Fibroblast of the aortic adventitia (primary cell): Measurements from ENCODE around the gene SPATA33. TPM values are rescaled to one million over a fixed set of nuclear protein-coding genes. Genes with fewer than 3 reads are reported as not detected.
A peak's percentile ranks its signal among the peaks of the same experiment; 100 is the strongest.

Source experiments
- DNase-seq: peaks from one replicate; pipeline ENCODE4 v3.0.0-alpha.2; 2010; ENCODE audit warnings: low read depth
- H3K4me3 ChIP-seq: 2 replicates; pipeline ENCODE4 v1.5.1; 2011; ENCODE audit warnings: low read depth, mild to moderate bottlenecking, control low read depth, low read length, moderate library complexity
- CTCF ChIP-seq: IDR thresholded peaks from 2 replicates; pipeline ENCODE4 v1.5.1; 2011; ENCODE audit warnings: mild to moderate bottlenecking, low read length, control low read depth, inconsistent platforms; ENCODE audit not compliant: insufficient read depth
- total RNA-seq: library from RNA; depleted of rRNA; stranded (reverse); fragments of >200 nt; gene quantifications from 2 replicates; pipeline ENCODE4 v1.2.3, GENCODE V29; 2012; ENCODE audit warnings: low replicate concordance

The SPATA33 gene
- total RNA-seq, 1 donor, result 6.1 TPM

- peak; percentile 58 for TF ChIP-seq CTCF
- DNase-seq, result peak; percentile 96
- H3K4me3 ChIP-seq, result peak overlapping the region; percentile 80
Measured at GRCh38 chr16:89700100-89700648, 42.5 kb downstream of the SPATA33 start.

DNA sequence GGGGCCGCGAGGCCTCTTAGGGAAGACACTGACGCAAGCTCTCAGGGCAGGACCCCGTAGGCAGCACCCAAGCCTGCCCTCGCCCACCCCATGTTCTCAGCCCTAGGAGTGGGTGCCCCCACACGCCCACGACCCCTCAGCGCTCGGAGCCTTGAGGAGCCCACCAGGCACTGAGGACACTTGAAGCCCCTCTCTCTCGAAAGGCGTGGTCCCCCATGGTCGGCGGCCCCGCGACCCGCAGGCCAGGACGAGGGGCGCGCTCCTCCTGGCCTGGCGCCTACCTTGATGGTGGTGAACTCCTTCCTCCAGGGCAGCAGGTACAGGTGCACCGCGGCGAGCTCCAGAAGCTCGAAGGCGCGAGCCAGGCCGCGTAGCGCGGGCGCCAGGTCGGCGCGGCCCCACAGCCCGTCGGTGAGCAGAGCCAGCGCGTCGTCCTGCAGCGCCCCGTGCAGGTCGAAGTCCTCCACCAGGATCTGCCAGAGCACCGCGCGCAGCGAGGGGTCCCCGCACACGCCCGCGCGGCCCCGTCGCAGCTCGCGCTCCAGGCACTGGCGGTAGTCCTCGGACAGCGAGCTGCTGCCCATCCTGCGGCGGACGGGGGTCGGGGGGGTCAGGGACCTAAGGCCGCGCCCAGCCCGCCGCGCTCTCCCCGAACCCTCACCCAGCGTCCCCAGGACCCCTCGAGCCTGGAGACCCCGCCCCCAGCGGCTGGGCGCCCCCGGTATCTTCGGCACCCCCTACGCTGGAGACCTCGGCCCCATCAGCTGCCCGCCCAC is 43.2 kb downstream of the SPATA33 start:
- H3K4me3 ChIP-seq, result peak overlapping the region; percentile 80
- DNase-seq, result no peak

DNA sequence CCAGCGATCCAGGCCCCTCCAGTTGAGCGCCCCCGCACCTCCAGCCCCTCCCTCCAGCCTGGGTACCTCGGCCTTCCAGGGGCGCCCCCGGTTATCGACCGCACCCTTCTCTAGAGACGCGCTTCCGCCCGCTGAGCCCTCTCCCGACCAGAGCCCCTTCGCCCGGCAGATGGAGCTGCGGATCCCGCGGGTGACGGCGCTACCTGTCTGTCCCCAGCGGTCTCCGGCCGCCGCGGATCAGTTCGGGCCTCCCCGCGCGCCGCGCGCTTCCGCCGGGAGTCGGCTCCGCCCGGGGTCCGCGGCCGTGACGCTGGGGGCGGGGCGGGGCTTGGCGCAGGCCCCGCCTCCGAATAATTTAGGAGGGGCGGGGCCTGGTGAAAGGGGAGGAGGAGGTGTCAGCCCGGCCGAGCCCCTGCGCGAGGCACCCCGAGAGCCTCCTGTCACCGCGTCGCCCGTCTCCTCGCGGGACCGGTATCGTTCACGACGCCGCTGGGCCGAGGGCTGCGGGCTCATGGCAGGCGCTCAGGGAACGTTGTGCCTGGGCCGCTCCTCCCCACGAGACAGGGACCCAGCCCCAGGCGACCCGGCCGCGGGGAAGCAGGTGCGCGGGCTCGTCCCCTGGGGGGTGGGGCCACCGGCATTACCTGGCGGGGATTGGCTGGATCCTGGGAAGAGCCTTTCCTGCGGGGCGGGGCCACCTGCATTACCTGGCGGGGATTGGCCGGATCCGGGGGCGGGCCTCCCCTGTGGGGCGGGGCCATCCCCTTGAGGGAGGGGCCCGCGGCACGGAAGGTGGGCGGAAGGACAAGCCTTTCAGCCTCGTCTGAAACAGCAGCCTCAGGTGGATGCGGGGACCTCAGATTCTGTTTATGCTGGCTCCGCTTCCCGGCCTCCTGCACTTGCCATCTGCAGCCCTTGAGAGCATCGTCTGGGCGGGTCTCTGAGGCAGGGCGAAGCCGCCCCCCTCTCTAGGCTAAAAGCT is 44.1 kb downstream of the SPATA33 start, which contains the start of gene SPATA2L:
Gene SPATA2L, minus strand, starts transcription at position 281 of the 982 bp plus-strand sequence. CDS start 473 bp downstream, outside the sequence.
- peak within 1 kb of the TSS; percentile 80 for H3K4me3 ChIP-seq
- peak; percentile 24 for TF ChIP-seq CTCF
- DNase-seq, result peak; percentile 59

More for the DNA sequence above, 43.2 kb downstream of the SPATA33 start:
- no peak for TF ChIP-seq CTCF

- no peak for DNase-seq
- no peak for TF ChIP-seq CTCF
- H3K4me3 ChIP-seq, result no peak overlapping the region
Measured at GRCh38 chr16:89704281-89704680, 46.6 kb downstream of the SPATA33 start.

- no peak for DNase-seq
- H3K4me3 ChIP-seq, result no peak overlapping the region
- no peak for TF ChIP-seq CTCF
Measured at GRCh38 chr16:89705006-89705405, 47.4 kb downstream of the SPATA33 start.

- no peak overlapping the region for H3K4me3 ChIP-seq
- DNase-seq, result no peak
- no peak for TF ChIP-seq CTCF
Measured at GRCh38 chr16:89706518-89707260, 49.1 kb downstream of the SPATA33 start.
